SK-N-SH (cell line): ENCODE data around the gene SETBP1. TPM values are rescaled to one million over a fixed set of nuclear protein-coding genes. Genes with fewer than 3 reads are reported as not detected.

ENCODE experiments used
- CTCF ChIA-PET: fragments of 300-600, 350-600 bp; formaldehyde crosslinking; extraction: SDS; loops from one replicate; lab custom pipeline; 2021; lab: Yijun Ruan, JAX
- POLR2A ChIA-PET: fragments of 350-600 bp; sonication (Branson Sonifier 250); formaldehyde crosslinking; extraction: SDS; loops from one replicate; lab custom pipeline; 2020; ENCODE audit warnings: antibody characterized with exemption, inconsistent platforms; lab: Yijun Ruan, JAX
- DNase-seq: peaks from one replicate; pipeline ENCODE4 v3.0.0; 2012
- H2AFZ ChIP-seq: fragments of 200-600 bp; sonication (generic); 2 replicates; pipeline ENCODE4 v1.8.1; 2016; ENCODE audit warnings: antibody characterized with exemption, mild to moderate bottlenecking, low read depth
- H3F3A ChIP-seq: fragments of 200-600 bp; sonication (generic); replicated peaks from 2 replicates; pipeline ENCODE3; 2016; ENCODE audit warnings: antibody characterized with exemption, mild to moderate bottlenecking; ENCODE audit not compliant: insufficient read depth
- H3K27ac ChIP-seq, 2 experiments: fragments of 200-500 bp in 1 of 2; fragments of 200-600 bp in 1 of 2; sonication (Bioruptor generic) in 1 of 2; sonication (generic), shearing (Covaris generic) in 1 of 2; 2 replicates each; pipeline versions ENCODE4 v1.5.1 to v1.6.1; 2014 to 2016; ENCODE audit warnings: low read depth in 2 of 2, inconsistent platforms in 1 of 2, low read length in 1 of 2, mild to moderate bottlenecking in 1 of 2, mixed read lengths in 1 of 2
- H3K27me3 ChIP-seq: fragments of 200-600 bp; sonication (generic), shearing (Covaris generic); 2 replicates; pipeline ENCODE4 v1.6.1; 2016; ENCODE audit warnings: mixed run types; ENCODE audit not compliant: insufficient read depth
- H3K36me3 ChIP-seq, 2 experiments: fragments of 200-500 bp in 1 of 2; fragments of 200-600 bp in 1 of 2; sonication (Bioruptor generic) in 1 of 2; sonication (generic) in 1 of 2; replicated peaks in 1 of 2; 2 replicates each; pipeline versions ENCODE3 to v1.5.1; 2014 to 2016; ENCODE audit warnings: low read length in 1 of 2, mild to moderate bottlenecking in 1 of 2; ENCODE audit not compliant: insufficient read depth in 2 of 2, control insufficient read depth in 1 of 2
- H3K4me1 ChIP-seq, 2 experiments: fragments of 200-500 bp in 1 of 2; fragments of 200-600 bp in 1 of 2; sonication (Bioruptor generic) in 1 of 2; sonication (generic), shearing (Covaris generic) in 1 of 2; 2 replicates each; pipeline versions ENCODE4 v1.5.1 to v1.6.1; 2014 to 2016; ENCODE audit warnings: low read depth in 1 of 2, low read length in 1 of 2, mixed run types in 1 of 2; ENCODE audit not compliant: insufficient read depth in 2 of 2, control insufficient read depth in 1 of 2
- H3K4me2 ChIP-seq: fragments of 200-600 bp; sonication (generic), shearing (Covaris generic); 2 replicates; pipeline ENCODE4 v1.6.1; 2017; ENCODE audit warnings: mixed run types
- H3K4me3 ChIP-seq, 2 experiments: fragments of 200-500 bp in 1 of 2; fragments of 200-600 bp in 1 of 2; sonication (Bioruptor generic) in 1 of 2; sonication (generic), shearing (Covaris generic) in 1 of 2; 2 replicates each; pipeline versions ENCODE4 v1.5.1 to v1.8.1; 2014 to 2016; ENCODE audit warnings: low read depth in 2 of 2, inconsistent platforms in 1 of 2, low read length in 1 of 2, mild to moderate bottlenecking in 1 of 2, mixed read lengths in 1 of 2, moderate library complexity in 1 of 2
- H3K79me2 ChIP-seq: fragments of 200-600 bp; sonication (generic); 2 replicates; pipeline ENCODE4 v1.8.1; 2017; ENCODE audit warnings: mild to moderate bottlenecking; ENCODE audit not compliant: insufficient read depth
- H3K9ac ChIP-seq: fragments of 200-600 bp; sonication (generic); 2 replicates; pipeline ENCODE4 v1.6.1; 2017; ENCODE audit warnings: mixed run types
- H3K9me2 ChIP-seq: fragments of 200-600 bp; sonication (generic); 2 replicates; pipeline ENCODE4 v1.6.1; 2017; ENCODE audit warnings: mixed run types
- H3K9me3 ChIP-seq: fragments of 200-600 bp; sonication (generic); 2 replicates; pipeline ENCODE4 v1.6.1; 2017; ENCODE audit warnings: mixed run types, mild to moderate bottlenecking, moderate library complexity
- H4K20me1 ChIP-seq: fragments of 200-600 bp; sonication (generic); 2 replicates; pipeline ENCODE4 v1.6.1; 2017; ENCODE audit warnings: mild to moderate bottlenecking, mixed run types; ENCODE audit not compliant: insufficient read depth
- CHD2 ChIP-seq: fragments of 150-350 bp; IDR thresholded peaks from 2 replicates; pipeline ENCODE4 v1.6.1; 2018; ENCODE audit warnings: low read length; ENCODE audit not compliant: partially characterized antibody
- EP300 ChIP-seq, 2 experiments: IDR thresholded peaks; 2 replicates each; pipeline versions ENCODE4 v1.4.0 to v1.6.1; 2012; ENCODE audit warnings: borderline replicate concordance in 1 of 2, low read depth in 1 of 2, low read length in 1 of 2
- FOSL2 ChIP-seq: IDR thresholded peaks from 2 replicates; pipeline ENCODE4 v1.4.0; 2012; ENCODE audit warnings: low read depth, mild to moderate bottlenecking, moderate library complexity, borderline replicate concordance
- FOXJ3 ChIP-seq: sonication (generic); formaldehyde crosslinking; IDR thresholded peaks from 2 replicates; pipeline ENCODE4 v1.5.1; 2020; ENCODE audit warnings: mild to moderate bottlenecking, missing genetic modification reagents
- FOXM1 ChIP-seq: IDR thresholded peaks from 2 replicates; pipeline ENCODE4 v1.4.0; 2012; ENCODE audit warnings: low read depth, mild to moderate bottlenecking
- GABPA ChIP-seq: IDR thresholded peaks from 2 replicates; pipeline ENCODE4 v1.4.0; 2012; ENCODE audit warnings: low read depth, mild to moderate bottlenecking
- MAX ChIP-seq: IDR thresholded peaks from 2 replicates; pipeline ENCODE4 v1.4.0; 2012; ENCODE audit warnings: low read depth
- NRF1 ChIP-seq: IDR thresholded peaks from 2 replicates; pipeline ENCODE4 v1.6.1; 2012; ENCODE audit warnings: low read depth, mild to moderate bottlenecking, low read length
- POLR2AphosphoS5 ChIP-seq: IDR thresholded peaks from 2 replicates; pipeline ENCODE4 v1.6.1; 2012; ENCODE audit warnings: low read depth, low read length
- RAD21 ChIP-seq: IDR thresholded peaks from 2 replicates; pipeline ENCODE4 v1.6.1; 2012; ENCODE audit warnings: mild to moderate bottlenecking, low read length
- RCOR1 ChIP-seq: fragments of 150-350 bp; IDR thresholded peaks from 2 replicates; pipeline ENCODE4 v1.6.1; 2017; ENCODE audit warnings: antibody characterized with exemption, low read length
- RFX5 ChIP-seq: IDR thresholded peaks from 2 replicates; pipeline ENCODE4 v1.6.1; 2012; ENCODE audit warnings: mild to moderate bottlenecking, improper control_type of control experiment, low read length
- RXRA ChIP-seq: IDR thresholded peaks from 2 replicates; pipeline ENCODE4 v1.4.0; 2012; ENCODE audit warnings: low read depth, mild to moderate bottlenecking, borderline replicate concordance
- SIN3A ChIP-seq: IDR thresholded peaks from 2 replicates; pipeline ENCODE4 v1.6.1; 2012; ENCODE audit warnings: low read depth, mild to moderate bottlenecking, low read length, moderate library complexity, borderline replicate concordance
- SMC3 ChIP-seq: IDR thresholded peaks from 2 replicates; pipeline ENCODE4 v1.6.1; 2012; ENCODE audit warnings: low read depth, low read length, improper control_type of control experiment
- TAF1 ChIP-seq: IDR thresholded peaks from 2 replicates; pipeline ENCODE4 v1.6.1; 2012; ENCODE audit warnings: low read depth, mild to moderate bottlenecking, low read length, moderate library complexity, borderline replicate concordance
- USF1 ChIP-seq: IDR thresholded peaks from 2 replicates; pipeline ENCODE4 v1.4.0; 2012; ENCODE audit warnings: low read depth, borderline replicate concordance
- WGBS: methylation state at CpG from one replicate; pipeline ENCODE4 v1.1.6; 2017; ENCODE audit warnings: low lambda C conversion rate; 5-methylcytosine and 5-hydroxymethylcytosine counted together
- polyA plus RNA-seq, 3 experiments: library from polyadenylated mRNA; depleted of rRNA; stranded (reverse); fragments of >200 nt; gene quantifications; 2 replicates each; pipeline ENCODE4 v1.2.3, GENCODE V29; 2012
- TF ChIP-seq, protein P1 (sequence below): IDR thresholded peaks from 2 replicates; pipeline ENCODE4 v1.6.1; 2012; ENCODE audit warnings: mild to moderate bottlenecking, low read depth, low read length, moderate library complexity
- TF ChIP-seq, protein P2 (sequence below): fragments of 150-350 bp; IDR thresholded peaks from 2 replicates; pipeline ENCODE4 v1.6.1; 2017; ENCODE audit warnings: antibody characterized with exemption, low read length, low read depth, borderline replicate concordance
- TF ChIP-seq, protein P3 (sequence below): IDR thresholded peaks from 2 replicates; pipeline ENCODE4; 2012

SETBP1 gene
- polyA plus RNA-seq, 1 of the 3 experiments (the other 2 are of a cell fraction): 3.0 TPM

- no peaks in the 10 kb centered on the region for H3K9me3 ChIP-seq
- no peaks in the 10 kb centered on the region for H3K36me3 ChIP-seq
- CTCF ChIA-PET: interaction anchor here (1.1 to 1.3 kb wide), 2 partner anchors 19 to 37 kb away, joined by 3 read pairs; no protein-coding TSS in a partner anchor
- no peak overlapping the region for H3K4me2 ChIP-seq
- POLR2A ChIA-PET: no interaction called here
- no peak overlapping the region for H3K9ac ChIP-seq
- DNase-seq: no peak
- no peaks in the 10 kb centered on the region for H3K79me2 ChIP-seq
- peaks cover 11 to 16% of the 10 kb centered on the region in 2 experiments; a peak in 2 of 4 replicates for H3K4me1 ChIP-seq
- WGBS: 92% methylated on average over 4 of the region's 5 CpGs
- TF ChIP-seq NRF1: no peak
- no peak for TF ChIP-seq SMC3
- no peak for TF ChIP-seq FOSL2
- no peak for TF ChIP-seq GABPA
- TF ChIP-seq, protein P1, sequence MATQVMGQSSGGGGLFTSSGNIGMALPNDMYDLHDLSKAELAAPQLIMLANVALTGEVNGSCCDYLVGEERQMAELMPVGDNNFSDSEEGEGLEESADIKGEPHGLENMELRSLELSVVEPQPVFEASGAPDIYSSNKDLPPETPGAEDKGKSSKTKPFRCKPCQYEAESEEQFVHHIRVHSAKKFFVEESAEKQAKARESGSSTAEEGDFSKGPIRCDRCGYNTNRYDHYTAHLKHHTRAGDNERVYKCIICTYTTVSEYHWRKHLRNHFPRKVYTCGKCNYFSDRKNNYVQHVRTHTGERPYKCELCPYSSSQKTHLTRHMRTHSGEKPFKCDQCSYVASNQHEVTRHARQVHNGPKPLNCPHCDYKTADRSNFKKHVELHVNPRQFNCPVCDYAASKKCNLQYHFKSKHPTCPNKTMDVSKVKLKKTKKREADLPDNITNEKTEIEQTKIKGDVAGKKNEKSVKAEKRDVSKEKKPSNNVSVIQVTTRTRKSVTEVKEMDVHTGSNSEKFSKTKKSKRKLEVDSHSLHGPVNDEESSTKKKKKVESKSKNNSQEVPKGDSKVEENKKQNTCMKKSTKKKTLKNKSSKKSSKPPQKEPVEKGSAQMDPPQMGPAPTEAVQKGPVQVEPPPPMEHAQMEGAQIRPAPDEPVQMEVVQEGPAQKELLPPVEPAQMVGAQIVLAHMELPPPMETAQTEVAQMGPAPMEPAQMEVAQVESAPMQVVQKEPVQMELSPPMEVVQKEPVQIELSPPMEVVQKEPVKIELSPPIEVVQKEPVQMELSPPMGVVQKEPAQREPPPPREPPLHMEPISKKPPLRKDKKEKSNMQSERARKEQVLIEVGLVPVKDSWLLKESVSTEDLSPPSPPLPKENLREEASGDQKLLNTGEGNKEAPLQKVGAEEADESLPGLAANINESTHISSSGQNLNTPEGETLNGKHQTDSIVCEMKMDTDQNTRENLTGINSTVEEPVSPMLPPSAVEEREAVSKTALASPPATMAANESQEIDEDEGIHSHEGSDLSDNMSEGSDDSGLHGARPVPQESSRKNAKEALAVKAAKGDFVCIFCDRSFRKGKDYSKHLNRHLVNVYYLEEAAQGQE: no peak
- TF ChIP-seq RCOR1: no peak
- TF ChIP-seq SIN3A: no peak
- TF ChIP-seq, all 33 proteins: peak for 0
- no peaks in the 10 kb centered on the region for H4K20me1 ChIP-seq
- H3K27me3 ChIP-seq: no peaks in the 10 kb centered on the region
- H3K4me3 ChIP-seq: no peak overlapping the region
- H2AFZ ChIP-seq: no peak overlapping the region
- no peaks in the 10 kb centered on the region for H3F3A ChIP-seq
- no peak overlapping the region for H3K27ac ChIP-seq
- H3K9me2 ChIP-seq: no peaks in the 10 kb centered on the region
These were observed 154.3 kb downstream of the SETBP1 start for GRCh38 chr18:44834867-44835469.

- H3K27ac ChIP-seq: no peak overlapping the region
- no peaks in the 10 kb centered on the region for H4K20me1 ChIP-seq
- H3K27me3 ChIP-seq: no peaks in the 10 kb centered on the region
- no peak overlapping the region for H3K4me2 ChIP-seq
- no peaks in the 10 kb centered on the region for H3K9me2 ChIP-seq
- POLR2A ChIA-PET: no interaction called here
- H3K4me3 ChIP-seq: no peak overlapping the region
- DNase-seq: no peak
- no peaks in the 10 kb centered on the region for H3K9me3 ChIP-seq
- no peaks in the 10 kb centered on the region for H3K79me2 ChIP-seq
- CTCF ChIA-PET: no interaction called here
- 94% methylated on average over 6 of the region's 6 CpGs for WGBS
- H3K36me3 ChIP-seq: no peaks in the 10 kb centered on the region
- no peaks in the 10 kb centered on the region for H3F3A ChIP-seq
- no peak overlapping the region for H3K9ac ChIP-seq
- no peak for TF ChIP-seq NRF1
- TF ChIP-seq POLR2AphosphoS5: no peak
- TF ChIP-seq RXRA: no peak
- no peak for TF ChIP-seq RAD21
- no peak for TF ChIP-seq GABPA
- no peak for TF ChIP-seq CHD2
- no peak for TF ChIP-seq MAX
- no peak for TF ChIP-seq FOXM1
- no peak for TF ChIP-seq TAF1
- TF ChIP-seq FOXJ3 (CRISPR knock-in tag): no peak
- no peak for TF ChIP-seq SIN3A
- TF ChIP-seq, protein P2, sequence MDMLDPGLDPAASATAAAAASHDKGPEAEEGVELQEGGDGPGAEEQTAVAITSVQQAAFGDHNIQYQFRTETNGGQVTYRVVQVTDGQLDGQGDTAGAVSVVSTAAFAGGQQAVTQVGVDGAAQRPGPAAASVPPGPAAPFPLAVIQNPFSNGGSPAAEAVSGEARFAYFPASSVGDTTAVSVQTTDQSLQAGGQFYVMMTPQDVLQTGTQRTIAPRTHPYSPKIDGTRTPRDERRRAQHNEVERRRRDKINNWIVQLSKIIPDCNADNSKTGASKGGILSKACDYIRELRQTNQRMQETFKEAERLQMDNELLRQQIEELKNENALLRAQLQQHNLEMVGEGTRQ: no peak
- TF ChIP-seq, protein P3, sequence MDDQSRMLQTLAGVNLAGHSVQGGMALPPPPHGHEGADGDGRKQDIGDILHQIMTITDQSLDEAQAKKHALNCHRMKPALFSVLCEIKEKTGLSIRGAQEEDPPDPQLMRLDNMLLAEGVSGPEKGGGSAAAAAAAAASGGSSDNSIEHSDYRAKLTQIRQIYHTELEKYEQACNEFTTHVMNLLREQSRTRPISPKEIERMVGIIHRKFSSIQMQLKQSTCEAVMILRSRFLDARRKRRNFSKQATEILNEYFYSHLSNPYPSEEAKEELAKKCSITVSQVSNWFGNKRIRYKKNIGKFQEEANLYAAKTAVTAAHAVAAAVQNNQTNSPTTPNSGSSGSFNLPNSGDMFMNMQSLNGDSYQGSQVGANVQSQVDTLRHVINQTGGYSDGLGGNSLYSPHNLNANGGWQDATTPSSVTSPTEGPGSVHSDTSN: no peak
- no peak for TF ChIP-seq RFX5
- no peak for TF ChIP-seq EP300 (IDR thresholded peaks at IDR 0.05; ENCODE audit: borderline replicate concordance in 1 of 2, low read depth in 1 of 2, low read length in 1 of 2)
- TF ChIP-seq USF1: no peak
- no peak overlapping the region for H2AFZ ChIP-seq
- H3K4me1 ChIP-seq: peaks cover 10 to 18% of the 10 kb centered on the region in 2 experiments; a peak in 2 of 4 replicates
These were observed 155.0 kb downstream of the SETBP1 start for GRCh38 chr18:44835703-44836102.
